Activated CD4-positive, alpha-beta T cell treated with anti-CD3 and anti-CD28 coated beads, Interleukin-10, Interleukin-2, amounts not matched to agents 100 ng/mL and 50 ng/mL, durations not matched to agents 16 hours and 8 hours (primary cell): ENCODE results near the gene BUD31.
"Not testable (repeated sequence)": the region's sequence is repeated elsewhere in the genome, so short reads cannot be mapped to it uniquely, and the experiment has no call there.

Source experiments
- DNase-seq: peaks from one replicate; pipeline ENCODE4 v3.0.0-alpha.2; 2020

Gene BUD31

GRCh38 chr7:99408379-99409191 is at the start of gene BUD31, which contains the start of gene PDAP1:
BUD31 (plus strand) TSS chr7:99408969; CDS start chr7:99411093, 2,124 bp downstream.
PDAP1 (minus strand) TSS chr7:99408597; CDS start chr7:99408548, 49 bp downstream.
- DNase-seq = peak; percentile 93

DNA sequence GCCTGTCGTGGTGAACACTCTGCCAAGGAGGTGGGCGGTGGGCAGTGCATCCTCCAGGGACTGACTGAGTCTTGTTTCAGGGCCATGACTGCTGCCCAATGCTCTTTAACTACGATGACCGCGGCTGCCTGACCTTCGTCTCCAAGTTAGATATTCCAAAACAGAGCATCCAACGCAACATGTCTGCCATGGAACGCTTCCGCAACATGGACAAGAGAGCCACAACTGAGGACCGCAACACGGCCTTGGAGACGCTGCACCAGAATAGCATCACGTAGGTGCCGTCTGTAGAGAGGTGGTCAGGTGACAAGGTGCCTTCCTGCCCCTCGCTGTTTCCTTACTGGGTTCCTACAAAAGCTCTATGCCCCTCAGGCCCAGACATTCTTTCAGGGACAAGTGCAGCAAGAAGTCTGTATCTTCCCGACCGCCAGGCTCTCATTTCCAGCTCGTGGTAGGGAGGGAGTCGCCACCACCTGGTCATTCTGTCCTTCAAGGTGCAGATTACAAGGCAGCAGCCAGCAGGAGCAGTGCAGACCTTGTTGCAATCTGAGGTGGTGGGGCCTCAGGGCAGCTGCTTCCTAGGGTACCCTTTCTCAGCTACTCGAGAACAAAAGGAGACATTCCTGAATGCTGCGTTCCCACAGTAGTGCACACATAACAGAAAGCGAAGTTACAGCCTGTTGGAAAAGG is 49.2 kb upstream of the BUD31 start:
- DNase-seq = no peak

DNA sequence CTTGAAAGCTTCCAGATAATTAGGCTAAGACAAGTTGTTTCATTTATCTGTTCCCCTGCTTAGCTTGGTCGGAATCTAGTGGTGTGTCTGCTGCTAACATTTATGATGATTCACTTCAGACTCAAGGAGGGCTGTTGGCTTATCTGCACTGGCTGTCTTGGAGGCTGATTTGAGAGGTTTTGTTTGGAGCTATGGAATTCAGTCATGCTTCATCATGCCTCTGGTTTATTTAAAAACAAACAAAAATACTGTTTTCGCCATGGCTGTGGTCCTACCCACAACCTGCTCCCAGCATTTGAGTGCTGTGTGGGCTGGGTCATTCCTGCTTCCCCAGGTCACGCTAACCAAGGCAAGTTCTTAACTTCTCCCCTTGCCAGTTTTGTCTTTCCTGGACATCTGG is 46.0 kb upstream of the BUD31 start:
- no peak for DNase-seq

GRCh38 chr7:99363286-99363685 is 45.5 kb upstream of the BUD31 start:
- no peak for DNase-seq

GRCh38 chr7:99365318-99366141 is 43.2 kb upstream of the BUD31 start:
- DNase-seq = peak; percentile 51

GRCh38 chr7:99366646-99367045 is 42.1 kb upstream of the BUD31 start:
- no peak for DNase-seq

GRCh38 chr7:99368750-99369389 is 39.9 kb upstream of the BUD31 start:
- no peak for DNase-seq

DNA sequence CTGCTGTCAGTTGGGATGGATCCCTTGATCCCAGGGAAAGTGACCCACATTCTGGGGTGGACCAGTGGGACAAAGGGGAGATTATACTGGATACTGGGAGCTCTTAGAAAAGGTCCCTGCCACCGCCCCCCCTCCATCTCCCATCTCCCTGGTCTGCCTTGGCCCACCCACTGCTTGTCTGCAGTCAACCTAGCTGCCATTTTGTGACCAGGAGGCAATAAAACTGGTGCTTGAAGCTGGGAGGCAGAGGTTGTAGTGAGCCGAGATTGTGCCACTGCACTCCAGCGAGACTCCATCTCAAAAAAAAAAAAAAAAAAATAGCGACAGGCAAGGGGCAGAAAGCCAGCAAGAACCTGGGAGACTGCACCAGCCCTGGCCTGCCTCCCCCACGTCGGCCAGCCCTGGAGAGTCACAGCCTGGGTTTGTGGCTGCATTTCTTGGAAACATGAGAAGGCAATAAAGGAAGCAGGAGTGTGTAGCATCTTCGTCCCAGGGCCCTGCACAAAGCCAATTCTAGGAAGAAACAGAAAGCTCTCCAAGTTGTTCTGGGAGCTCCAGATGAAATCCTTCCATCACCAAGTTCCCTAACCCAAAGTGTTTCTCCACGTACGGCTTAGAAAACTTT is 38.9 kb upstream of the BUD31 start:
- DNase-seq = no peak

- no peak for DNase-seq
These were observed 37.3 kb upstream of the BUD31 start for GRCh38 chr7:99371376-99371920.

GRCh38 chr7:99372275-99373090 is 36.3 kb upstream of the BUD31 start:
- no peak for DNase-seq

GRCh38 chr7:99373091-99374066 is 35.4 kb upstream of the BUD31 start:
- DNase-seq = no peak

GRCh38 chr7:99374111-99375064 is 34.4 kb upstream of the BUD31 start, which contains the start of gene ARPC1B:
ARPC1B (plus strand) TSS chr7:99374730; CDS start chr7:99385715, 10,985 bp downstream.
- peak; percentile 89 for DNase-seq

GRCh38 chr7:99375070-99375807 is 33.5 kb upstream of the BUD31 start:
- peak; percentile 84 for DNase-seq

DNA sequence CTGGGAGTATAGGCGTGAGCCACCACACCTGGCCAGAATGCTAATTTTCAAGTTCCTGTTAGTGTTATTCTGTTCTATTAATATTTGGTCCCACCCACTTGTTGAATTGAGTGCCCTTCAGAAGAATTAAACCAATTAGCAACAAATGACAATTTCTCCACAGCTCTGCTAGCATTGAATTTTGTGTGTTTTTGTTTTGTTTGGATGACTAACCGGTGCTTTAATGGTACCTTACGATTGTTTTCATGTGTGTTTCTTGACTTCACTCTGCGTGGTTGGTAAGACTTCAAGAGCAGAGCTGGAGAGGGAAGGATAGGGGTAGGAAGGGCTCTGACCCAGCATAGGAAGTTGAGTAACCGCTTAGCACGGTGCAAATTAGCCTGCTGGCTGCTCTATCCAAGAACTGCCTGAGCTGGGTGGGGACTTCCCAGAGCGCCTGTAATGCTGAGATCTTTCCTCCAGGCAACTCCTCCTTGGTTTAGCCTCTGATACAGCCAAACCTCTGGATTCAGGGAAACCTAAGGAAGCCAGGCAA is 29.7 kb upstream of the BUD31 start:
- DNase-seq = peak; percentile 74

GRCh38 chr7:99379693-99380031 is 29.1 kb upstream of the BUD31 start:
- not testable (repeated sequence) for DNase-seq

DNA sequence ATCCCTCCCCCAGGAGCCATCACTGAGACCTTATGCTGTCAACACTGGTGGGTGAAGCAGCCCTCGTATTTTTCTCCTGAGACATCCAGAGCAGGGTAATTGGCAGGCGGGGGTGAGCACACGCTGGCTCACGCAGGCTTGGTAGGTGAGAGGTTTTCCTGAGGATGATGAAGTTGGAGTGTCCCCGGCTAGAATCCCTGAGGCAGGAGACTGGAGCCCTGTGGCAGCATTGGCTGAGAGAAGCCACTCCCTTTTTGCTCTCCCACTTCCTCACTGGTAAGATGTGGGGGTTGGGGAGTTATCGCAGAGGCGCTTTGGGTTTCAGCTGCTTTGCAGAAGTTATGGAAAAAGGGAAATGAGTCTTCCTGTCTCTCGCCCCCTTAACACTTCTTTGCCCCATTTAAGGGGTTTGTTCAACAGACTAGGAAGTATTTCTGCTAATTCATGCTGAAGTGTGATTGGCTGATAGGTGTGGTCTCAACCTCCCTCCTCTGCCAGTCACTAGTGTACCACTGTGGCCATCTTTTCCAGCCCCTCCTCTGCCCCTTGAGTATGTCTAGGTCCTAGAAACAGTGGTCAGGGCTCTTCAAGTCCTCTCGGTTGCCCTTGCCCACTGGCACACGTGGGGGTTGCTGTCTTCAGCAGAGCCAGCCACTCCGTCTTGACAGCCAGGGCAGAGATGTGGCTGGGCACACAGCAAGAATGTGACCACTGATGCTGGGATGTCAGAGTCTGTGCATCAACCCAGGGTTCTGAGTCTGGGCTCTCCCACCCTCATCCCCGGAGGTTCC is 28.5 kb upstream of the BUD31 start:
- peak; percentile 72 for DNase-seq
